SK-N-SH treated with all-trans-retinoic acid at 6 μM for 48 hours (cell line): ENCODE results near the gene DENND1B.

Source experiments
- ATAC-seq: fragments of 200-7000 bp; cut with Tn5 transposase; 3 replicates; pipeline ENCODE4 v1.9.1; 2020; ENCODE audit warnings: mild to moderate bottlenecking, moderate library complexity
- BACH2 ChIP-seq: fragments of 250-450 bp; sonication (Bioruptor Pico); IDR thresholded peaks from 2 replicates; pipeline ENCODE4 v1.9.0; 2021; ENCODE audit warnings: mild to moderate bottlenecking, borderline replicate concordance
- CSDC2 ChIP-seq: fragments of 250-450 bp; sonication (Bioruptor Pico); IDR thresholded peaks from 2 replicates; pipeline ENCODE4 v1.5.0; 2020; ENCODE audit warnings: mild to moderate bottlenecking, moderate library complexity
- ESRRG ChIP-seq: fragments of 250-450 bp; sonication (Bioruptor Pico); IDR thresholded peaks from 2 replicates; pipeline ENCODE4 v1.6.1; 2021; ENCODE audit warnings: mild to moderate bottlenecking
- GLIS3 ChIP-seq: fragments of 250-450 bp; sonication (Bioruptor Pico); IDR thresholded peaks from 2 replicates; pipeline ENCODE4 v1.5.0; 2020; ENCODE audit warnings: mild to moderate bottlenecking, moderate library complexity
- OSR1 ChIP-seq: fragments of 250-450 bp; sonication (Bioruptor Pico); IDR thresholded peaks from 2 replicates; pipeline ENCODE4 v1.8.0; 2022; ENCODE audit warnings: moderate library complexity, mild to moderate bottlenecking, inconsistent platforms
- POU6F1 ChIP-seq: fragments of 250-450 bp; sonication (Bioruptor Pico); IDR thresholded peaks from 2 replicates; pipeline ENCODE4 v1.8.0; 2021; ENCODE audit warnings: low read depth, mild to moderate bottlenecking, moderate library complexity, borderline replicate concordance
- PPARA ChIP-seq: fragments of 250-450 bp; sonication (Bioruptor Pico); IDR thresholded peaks from 2 replicates; pipeline ENCODE4 v1.5.0; 2020; ENCODE audit warnings: mild to moderate bottlenecking, borderline replicate concordance
- TCF4 ChIP-seq: fragments of 250-450 bp; sonication (Bioruptor Pico); IDR thresholded peaks from 2 replicates; pipeline ENCODE4 v1.8.0; 2021; ENCODE audit warnings: mild to moderate bottlenecking, moderate library complexity, borderline replicate concordance
- TOX ChIP-seq: fragments of 250-450 bp; sonication (Bioruptor Pico); IDR thresholded peaks from 2 replicates; pipeline ENCODE4 v1.8.0; 2021; ENCODE audit warnings: mild to moderate bottlenecking, moderate library complexity, borderline replicate concordance
- ZFP3 ChIP-seq: fragments of 250-450 bp; sonication (Bioruptor Pico); IDR thresholded peaks from 2 replicates; pipeline ENCODE4 v1.5.0; 2020; ENCODE audit warnings: mild to moderate bottlenecking, moderate library complexity
- ZFP30 ChIP-seq: fragments of 450-650 bp; formaldehyde crosslinking; IDR thresholded peaks from 2 replicates; pipeline ENCODE4 v1.5.0; 2022; ENCODE audit warnings: mild to moderate bottlenecking, moderate library complexity
- ZNF70 ChIP-seq: fragments of 450-650 bp; formaldehyde crosslinking; IDR thresholded peaks from 2 replicates; pipeline ENCODE4 v1.5.0; 2020; ENCODE audit warnings: mild to moderate bottlenecking, moderate library complexity
- ZNF8 ChIP-seq: fragments of 450-650 bp; formaldehyde crosslinking; IDR thresholded peaks from 2 replicates; pipeline ENCODE4 v1.5.0; 2020; ENCODE audit warnings: mild to moderate bottlenecking, moderate library complexity
- TF ChIP-seq, protein P1 (sequence below): fragments of 250-450 bp; sonication (Bioruptor Pico); IDR thresholded peaks from 2 replicates; pipeline ENCODE4 v1.5.1; 2020; ENCODE audit warnings: low read depth, mild to moderate bottlenecking, moderate library complexity
- TF ChIP-seq, protein P2 (sequence below): fragments of 250-450 bp; sonication (Bioruptor Pico); IDR thresholded peaks from 2 replicates; pipeline ENCODE4 v1.8.0; 2020; ENCODE audit warnings: mild to moderate bottlenecking, moderate library complexity, borderline replicate concordance
- TF ChIP-seq, protein P3 (sequence below): fragments of 250-450 bp; sonication (Bioruptor Pico); IDR thresholded peaks from 2 replicates; pipeline ENCODE4 v1.5.1; 2021; ENCODE audit warnings: mild to moderate bottlenecking, moderate library complexity

Gene DENND1B

GRCh38 chr1:197783510-197783948 lies 8.2 kb upstream of the DENND1B start (continued):
- TF ChIP-seq, protein P1, sequence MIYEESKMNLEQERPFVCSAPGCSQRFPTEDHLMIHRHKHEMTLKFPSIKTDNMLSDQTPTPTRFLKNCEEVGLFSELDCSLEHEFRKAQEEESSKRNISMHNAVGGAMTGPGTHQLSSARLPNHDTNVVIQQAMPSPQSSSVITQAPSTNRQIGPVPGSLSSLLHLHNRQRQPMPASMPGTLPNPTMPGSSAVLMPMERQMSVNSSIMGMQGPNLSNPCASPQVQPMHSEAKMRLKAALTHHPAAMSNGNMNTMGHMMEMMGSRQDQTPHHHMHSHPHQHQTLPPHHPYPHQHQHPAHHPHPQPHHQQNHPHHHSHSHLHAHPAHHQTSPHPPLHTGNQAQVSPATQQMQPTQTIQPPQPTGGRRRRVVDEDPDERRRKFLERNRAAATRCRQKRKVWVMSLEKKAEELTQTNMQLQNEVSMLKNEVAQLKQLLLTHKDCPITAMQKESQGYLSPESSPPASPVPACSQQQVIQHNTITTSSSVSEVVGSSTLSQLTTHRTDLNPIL (CRISPR knock-in tag) = no peak

- TF ChIP-seq ZNF70 (no peak), PPARA (CRISPR knock-in tag) (no peak), ZFP3 (CRISPR knock-in tag) (no peak), TCF4 (CRISPR knock-in tag) (no peak), GLIS3 (CRISPR knock-in tag) (no peak), ESRRG (CRISPR knock-in tag) (no peak), POU6F1 (CRISPR knock-in tag) (no peak)
- TF ChIP-seq, protein P2, sequence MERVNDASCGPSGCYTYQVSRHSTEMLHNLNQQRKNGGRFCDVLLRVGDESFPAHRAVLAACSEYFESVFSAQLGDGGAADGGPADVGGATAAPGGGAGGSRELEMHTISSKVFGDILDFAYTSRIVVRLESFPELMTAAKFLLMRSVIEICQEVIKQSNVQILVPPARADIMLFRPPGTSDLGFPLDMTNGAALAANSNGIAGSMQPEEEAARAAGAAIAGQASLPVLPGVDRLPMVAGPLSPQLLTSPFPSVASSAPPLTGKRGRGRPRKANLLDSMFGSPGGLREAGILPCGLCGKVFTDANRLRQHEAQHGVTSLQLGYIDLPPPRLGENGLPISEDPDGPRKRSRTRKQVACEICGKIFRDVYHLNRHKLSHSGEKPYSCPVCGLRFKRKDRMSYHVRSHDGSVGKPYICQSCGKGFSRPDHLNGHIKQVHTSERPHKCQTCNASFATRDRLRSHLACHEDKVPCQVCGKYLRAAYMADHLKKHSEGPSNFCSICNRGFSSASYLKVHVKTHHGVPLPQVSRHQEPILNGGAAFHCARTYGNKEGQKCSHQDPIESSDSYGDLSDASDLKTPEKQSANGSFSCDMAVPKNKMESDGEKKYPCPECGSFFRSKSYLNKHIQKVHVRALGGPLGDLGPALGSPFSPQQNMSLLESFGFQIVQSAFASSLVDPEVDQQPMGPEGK (CRISPR knock-in tag) = no peak
Measured at GRCh38 chr1:197782722-197783360, 7.6 kb upstream of the DENND1B start.

GRCh38 chr1:197781968-197782721 lies 6.9 kb upstream of the DENND1B start:
- TF ChIP-seq ZNF70 (no peak), TCF4 (CRISPR knock-in tag) (no peak), CSDC2 (no peak)
- TF ChIP-seq, all 23 proteins: peak for 0
- ATAC-seq = no peak

More at GRCh38 chr1:197782722-197783360, 7.6 kb upstream of the DENND1B start:
- no peak for ATAC-seq

- ATAC-seq = no peak
- TF ChIP-seq, protein P3, sequence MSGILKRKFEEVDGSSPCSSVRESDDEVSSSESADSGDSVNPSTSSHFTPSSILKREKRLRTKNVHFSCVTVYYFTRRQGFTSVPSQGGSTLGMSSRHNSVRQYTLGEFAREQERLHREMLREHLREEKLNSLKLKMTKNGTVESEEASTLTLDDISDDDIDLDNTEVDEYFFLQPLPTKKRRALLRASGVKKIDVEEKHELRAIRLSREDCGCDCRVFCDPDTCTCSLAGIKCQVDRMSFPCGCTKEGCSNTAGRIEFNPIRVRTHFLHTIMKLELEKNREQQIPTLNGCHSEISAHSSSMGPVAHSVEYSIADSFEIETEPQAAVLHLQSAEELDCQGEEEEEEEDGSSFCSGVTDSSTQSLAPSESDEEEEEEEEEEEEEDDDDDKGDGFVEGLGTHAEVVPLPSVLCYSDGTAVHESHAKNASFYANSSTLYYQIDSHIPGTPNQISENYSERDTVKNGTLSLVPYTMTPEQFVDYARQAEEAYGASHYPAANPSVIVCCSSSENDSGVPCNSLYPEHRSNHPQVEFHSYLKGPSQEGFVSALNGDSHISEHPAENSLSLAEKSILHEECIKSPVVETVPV = no peak
- TF ChIP-seq TOX (CRISPR knock-in tag) (no peak), POU6F1 (CRISPR knock-in tag) (no peak), ESRRG (CRISPR knock-in tag) (no peak), ZFP3 (CRISPR knock-in tag) (no peak), ZFP30 (CRISPR knock-in tag) (no peak), GLIS3 (CRISPR knock-in tag) (no peak), BACH2 (CRISPR knock-in tag) (no peak), OSR1 (CRISPR knock-in tag) (no peak), TCF4 (CRISPR knock-in tag) (no peak), ZNF8 (no peak)
Measured at GRCh38 chr1:197779921-197780320, 4.6 kb upstream of the DENND1B start.
